ENCODE results near the gene HOXB3.

Gene HOXB3

GRCh38 chr17:48596735-48597527 lies 6.9 kb upstream of the HOXB3 start:
- DNase-seq = no peak

- DNase-seq = no peak
Observed at GRCh38 chr17:48596000-48596734, 6.1 kb upstream of the HOXB3 start.

GRCh38 chr17:48595278-48595999 lies 5.4 kb upstream of the HOXB3 start:
- no peak for DNase-seq

GRCh38 chr17:48594538-48595277 lies 4.7 kb upstream of the HOXB3 start:
- no peak for DNase-seq

- peak; percentile 61 to 72 (median 70) for DNase-seq
Observed at GRCh38 chr17:48593840-48594537, 3.9 kb upstream of the HOXB3 start.

GRCh38 chr17:48593126-48593829 lies 3.2 kb upstream of the HOXB3 start, which contains the start of gene HOXB5:
Gene HOXB5 (minus strand): TSS chr17:48593779. CDS start chr17:48593682, 97 bp downstream.
- DNase-seq = no peak

- no peak for DNase-seq
Observed at GRCh38 chr17:48592577-48592976, 2.5 kb upstream of the HOXB3 start.

- DNase-seq = no peak
Observed at GRCh38 chr17:48592057-48592514, 2.0 kb upstream of the HOXB3 start.

GRCh38 chr17:48591255-48592056 lies 1.4 kb upstream of the HOXB3 start:
- DNase-seq = no peak

GRCh38 chr17:48590607-48591161 lies 643 bp upstream of the HOXB3 start:
- DNase-seq = no peak

GRCh38 chr17:48589060-48589830 lies 796 bp downstream of the HOXB3 start:
- no peak for DNase-seq

GRCh38 chr17:48588528-48588927 lies 1.5 kb downstream of the HOXB3 start:
- DNase-seq = no peak

- no peak for DNase-seq
Observed at GRCh38 chr17:48588074-48588415, 2.0 kb downstream of the HOXB3 start.

GRCh38 chr17:48587276-48588073 lies 2.6 kb downstream of the HOXB3 start:
- no peak for DNase-seq

GRCh38 chr17:48586355-48587258 lies 3.4 kb downstream of the HOXB3 start:
- DNase-seq = no peak

- no peak for DNase-seq
Observed at GRCh38 chr17:48584223-48584741, 5.8 kb downstream of the HOXB3 start.

- DNase-seq = no peak
Observed at GRCh38 chr17:48583708-48584222, 6.3 kb downstream of the HOXB3 start.

Measured in activated CD4-positive, CD25-positive, alpha-beta regulatory T cell (primary cell).